ENCODE results near the gene SOX2.

SOX2 gene

DNA sequence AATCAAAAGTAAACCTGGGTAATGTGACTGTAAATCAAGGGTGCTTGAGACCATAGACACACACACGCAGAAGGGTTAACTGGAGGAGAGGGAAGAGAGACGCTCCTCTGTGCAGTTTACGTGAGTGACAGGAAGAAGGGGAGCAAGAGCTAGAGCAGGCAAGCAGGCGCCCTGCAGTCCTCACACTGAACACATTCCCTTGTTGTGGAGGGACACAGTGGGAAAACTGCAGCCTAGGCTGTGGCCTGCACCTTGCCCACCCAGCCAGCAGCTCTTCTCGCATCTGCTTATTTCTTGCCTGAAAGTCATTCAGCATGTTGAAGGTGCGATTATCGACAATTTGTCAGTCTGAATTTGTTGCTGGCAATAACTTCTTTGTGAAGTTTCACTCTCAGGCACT, 24.2 kb downstream of the SOX2 start:
- Histone ChIP-seq H3K36me3 (ENCODE audit: low read length) (no peaks in the 10 kb centered on the region), H3K9ac (ENCODE audit: low read length) (no peak overlapping the region), H3K4me3 (ENCODE audit: insufficient read depth, low read length, poor library complexity, severe bottlenecking) (no peak overlapping the region), H3K79me2 (ENCODE audit: insufficient read depth, low read length) (no peaks in the 10 kb centered on the region), H4K20me1 (ENCODE audit: low read depth, low read length) (no peaks in the 10 kb centered on the region), H3K27ac (ENCODE audit: low read depth, low read length) (no peak overlapping the region), H3F3A (ENCODE audit: insufficient read depth) (no peaks in the 10 kb centered on the region), H3K9me3 (ENCODE audit: insufficient read depth, low read length) (no peaks in the 10 kb centered on the region), H2AFZ (ENCODE audit: low read depth, low read length, severe bottlenecking) (no peak overlapping the region), H3K27me3 (ENCODE audit: low read length) (no peaks in the 10 kb centered on the region), H3K9me2 (replicated peaks; ENCODE audit: insufficient read depth, low read length) (no peaks in the 10 kb centered on the region), H3K4me2 (ENCODE audit: low read depth, low read length, poor library complexity, severe bottlenecking) (no peak overlapping the region)
- TF ChIP-seq EZH2phosphoT487 (conservative IDR thresholded peaks at IDR 0.05; ENCODE audit: low read length) (no peak), CTCF (IDR thresholded peaks at IDR 0.05; ENCODE audit: insufficient read depth, low read length, poor library complexity, severe bottlenecking) (no peak)

- no peak overlapping the region for H3K4me2 ChIP-seq (ENCODE audit: low read depth, low read length, poor library complexity, severe bottlenecking)
- no peaks in the 10 kb centered on the region for H4K20me1 ChIP-seq (ENCODE audit: low read depth, low read length)
These were observed 26.8 kb downstream of the SOX2 start for GRCh38 chr3:181738551-181738950.

DNA sequence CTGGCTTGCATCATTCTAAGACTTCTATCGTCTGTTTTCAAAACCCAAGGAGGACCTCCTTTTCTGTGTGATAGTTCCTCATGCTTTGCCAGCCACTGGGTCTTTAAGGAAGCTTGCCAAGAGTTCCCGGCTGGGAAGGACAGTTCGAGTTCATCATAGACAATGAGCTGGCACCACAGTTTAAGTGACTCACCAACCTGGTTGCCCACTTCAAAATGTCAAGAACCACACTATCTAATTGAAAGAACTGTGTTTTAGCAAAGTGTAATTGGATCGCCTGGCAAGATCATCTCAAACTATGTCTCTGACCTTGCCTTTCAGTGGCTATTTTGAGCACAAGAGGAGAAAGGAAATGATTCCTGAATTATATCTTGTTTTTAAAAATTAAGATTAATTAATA, 27.9 kb downstream of the SOX2 start:
- no peaks in the 10 kb centered on the region for H3K36me3 ChIP-seq (ENCODE audit: low read length)
- no peak overlapping the region for H3K4me3 ChIP-seq (ENCODE audit: insufficient read depth, low read length, poor library complexity, severe bottlenecking)
- no peaks in the 10 kb centered on the region for H3F3A ChIP-seq (ENCODE audit: insufficient read depth)
- H3K9ac ChIP-seq (ENCODE audit: low read length) = no peak overlapping the region
- H3K79me2 ChIP-seq (ENCODE audit: insufficient read depth, low read length) = no peaks in the 10 kb centered on the region
- no peak overlapping the region for H3K4me2 ChIP-seq (ENCODE audit: low read depth, low read length, poor library complexity, severe bottlenecking)
- no peaks in the 10 kb centered on the region for H4K20me1 ChIP-seq (ENCODE audit: low read depth, low read length)
- H3K27ac ChIP-seq (ENCODE audit: low read depth, low read length) = no peak overlapping the region
- H2AFZ ChIP-seq (ENCODE audit: low read depth, low read length, severe bottlenecking) = no peak overlapping the region
- TF ChIP-seq EZH2phosphoT487 (conservative IDR thresholded peaks at IDR 0.05; ENCODE audit: low read length) (no peak), CTCF (IDR thresholded peaks at IDR 0.05; ENCODE audit: insufficient read depth, low read length, poor library complexity, severe bottlenecking) (no peak)
- H3K27me3 ChIP-seq (ENCODE audit: low read length) = no peaks in the 10 kb centered on the region
- H3K9me2 ChIP-seq (replicated peaks; ENCODE audit: insufficient read depth, low read length) = no peaks in the 10 kb centered on the region
- H3K9me3 ChIP-seq (ENCODE audit: insufficient read depth, low read length) = no peaks in the 10 kb centered on the region

More at GRCh38 chr3:181738551-181738950, 26.8 kb downstream of the SOX2 start:
- no peak overlapping the region for H2AFZ ChIP-seq (ENCODE audit: low read depth, low read length, severe bottlenecking)
- H3K4me3 ChIP-seq (ENCODE audit: insufficient read depth, low read length, poor library complexity, severe bottlenecking) = no peak overlapping the region
- H3K9ac ChIP-seq (ENCODE audit: low read length) = no peak overlapping the region
- H3K27ac ChIP-seq (ENCODE audit: low read depth, low read length) = no peak overlapping the region
- TF ChIP-seq CTCF (IDR thresholded peaks at IDR 0.05; ENCODE audit: insufficient read depth, low read length, poor library complexity, severe bottlenecking) = no peak
- no peak for TF ChIP-seq EZH2phosphoT487 (conservative IDR thresholded peaks at IDR 0.05; ENCODE audit: low read length)
- no peaks in the 10 kb centered on the region for H3K9me2 ChIP-seq (replicated peaks; ENCODE audit: insufficient read depth, low read length)
- no peaks in the 10 kb centered on the region for H3F3A ChIP-seq (ENCODE audit: insufficient read depth)
- no peaks in the 10 kb centered on the region for H3K36me3 ChIP-seq (ENCODE audit: low read length)
- no peaks in the 10 kb centered on the region for H3K9me3 ChIP-seq (ENCODE audit: insufficient read depth, low read length)
- no peaks in the 10 kb centered on the region for H3K79me2 ChIP-seq (ENCODE audit: insufficient read depth, low read length)
- no peaks in the 10 kb centered on the region for H3K27me3 ChIP-seq (ENCODE audit: low read length)

Measured in SU-DHL-6 (cell line).